HFF-Myc (cell line): Measurements from ENCODE around the gene P4HA1.

Experiments
- DNase-seq: peaks from one replicate; pipeline ENCODE4 v3.0.0-alpha.2; 2011; ENCODE audit warnings: low read depth; ENCODE audit errors: extremely low read depth
- H3K4me3 ChIP-seq: replicated peaks from 2 replicates; pipeline ENCODE4 v1.5.1; 2011; ENCODE audit warnings: low read depth, mild to moderate bottlenecking, control low read depth, low read length
- CTCF ChIP-seq: IDR thresholded peaks from 2 replicates; pipeline ENCODE4 v1.5.1; 2012; ENCODE audit warnings: mild to moderate bottlenecking, low read depth, low read length, control low read depth; ENCODE audit errors: missing control alignments

P4HA1 gene

DNA sequence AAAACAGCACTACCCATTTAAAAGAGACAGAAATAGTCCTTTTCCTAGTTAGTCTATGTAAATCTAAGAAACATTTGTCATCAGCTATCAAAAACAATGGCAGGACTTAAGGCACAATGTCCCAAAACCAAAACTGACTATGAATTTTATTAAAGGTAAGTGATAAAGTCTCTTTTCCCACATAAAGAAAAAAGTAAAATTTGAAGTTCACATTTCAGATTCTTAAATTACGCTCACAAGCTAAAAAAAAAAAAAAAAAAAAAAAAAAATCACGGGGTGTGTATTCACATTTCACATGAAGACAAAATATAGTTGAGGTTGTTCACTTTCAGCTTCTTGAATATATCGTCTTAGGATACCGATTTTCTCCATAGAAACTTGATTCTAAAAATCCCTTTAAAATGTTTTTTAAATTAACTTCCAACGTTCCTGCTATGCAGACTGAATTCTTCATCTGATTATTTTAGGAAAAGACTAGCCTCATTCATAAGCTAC, 1.6 kb downstream of the P4HA1 start:
- H3K4me3 ChIP-seq: peak overlapping the region; percentile 99
- no peak for TF ChIP-seq CTCF
- DNase-seq: no peak

GRCh38 chr10:73093922-73094850, 2.5 kb downstream of the P4HA1 start:
- DNase-seq: no peak
- H3K4me3 ChIP-seq: peak overlapping the region; percentile 99
- TF ChIP-seq CTCF: no peak

DNA sequence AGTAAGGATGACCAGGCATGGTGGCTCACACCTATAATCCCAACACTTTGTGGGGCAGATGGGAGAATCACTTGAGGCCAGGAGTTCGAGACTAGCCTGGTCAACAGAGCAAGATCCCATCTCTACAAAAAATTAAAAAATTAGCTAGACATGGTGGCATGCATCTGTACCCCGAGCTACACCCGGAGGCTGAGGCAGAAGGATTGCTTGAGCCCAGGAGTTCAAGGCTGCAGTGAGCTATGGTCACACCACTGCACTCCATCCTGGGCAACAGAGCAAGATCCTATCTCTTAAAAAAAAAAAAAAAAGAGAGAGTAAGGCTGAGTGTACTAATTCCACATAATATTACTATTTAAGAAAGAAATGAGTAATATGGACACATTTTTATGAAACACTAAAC, 3.8 kb downstream of the P4HA1 start:
- no peak for TF ChIP-seq CTCF
- H3K4me3 ChIP-seq: no peak overlapping the region
- no peak for DNase-seq

GRCh38 chr10:73088304-73088703, 8.4 kb downstream of the P4HA1 start:
- TF ChIP-seq CTCF: no peak
- H3K4me3 ChIP-seq: no peak overlapping the region
- no peak for DNase-seq

DNA sequence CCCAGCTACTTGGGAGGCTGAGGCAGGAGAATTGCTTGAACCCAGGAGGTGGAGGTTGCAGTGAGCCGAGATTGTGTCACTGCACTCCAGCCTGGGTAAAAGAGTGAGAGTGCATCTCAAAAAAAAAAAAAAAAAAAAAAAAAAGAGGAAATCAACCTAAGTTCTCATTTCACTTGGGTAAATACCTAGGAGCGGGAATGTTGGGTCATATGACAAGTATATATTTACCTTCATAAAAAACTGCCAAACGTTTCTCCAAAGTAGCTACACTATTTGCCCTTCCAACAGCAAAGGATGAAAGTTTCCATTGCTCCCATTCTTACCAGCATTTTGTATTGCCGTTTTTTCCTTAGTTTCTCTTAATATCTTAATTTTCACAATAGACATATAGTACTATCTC, 9.8 kb downstream of the P4HA1 start:
- no peak for DNase-seq
- no peak overlapping the region for H3K4me3 ChIP-seq
- no peak for TF ChIP-seq CTCF

GRCh38 chr10:73084209-73084608, 12.5 kb downstream of the P4HA1 start:
- no peak for TF ChIP-seq CTCF
- H3K4me3 ChIP-seq: no peak overlapping the region
- no peak for DNase-seq
